Large intestine (tissue), 3 donors: ENCODE data around the gene ACTR1B. TPM values are rescaled to one million over a fixed set of nuclear protein-coding genes. Genes with fewer than 3 reads are reported as not detected.

ENCODE experiments used
- DNase-seq, 2 donors: peaks; one replicate each; pipeline versions ENCODE4 v3.0.0 to v3.0.0-alpha.2; 2013
- H3K27ac ChIP-seq: one replicate; pipeline ENCODE4 v1.5.1; 2013; ENCODE audit warnings: low read length
- H3K27me3 ChIP-seq: 2 replicates; pipeline ENCODE4 v1.6.1; 2013; ENCODE audit warnings: low read length; ENCODE audit not compliant: control insufficient read depth, insufficient read depth
- H3K36me3 ChIP-seq: 2 replicates; pipeline ENCODE4 v1.6.1; 2013; ENCODE audit warnings: low read length; ENCODE audit not compliant: control insufficient read depth, insufficient read depth
- H3K4me1 ChIP-seq: one replicate; pipeline ENCODE4 v1.6.1; 2013; ENCODE audit warnings: low read length; ENCODE audit not compliant: control insufficient read depth, insufficient read depth
- H3K4me3 ChIP-seq: one replicate; pipeline ENCODE4 v1.5.1; 2013; ENCODE audit warnings: low read length
- H3K9me3 ChIP-seq: one replicate; pipeline ENCODE4 v1.6.1; 2013; ENCODE audit warnings: mild to moderate bottlenecking, low read depth, low read length, moderate library complexity; ENCODE audit not compliant: control insufficient read depth
- WGBS: methylation state at CpG from one replicate; pipeline ENCODE4 v1.1.5; 2013; ENCODE audit warnings: low lambda C conversion rate; ENCODE audit not compliant: insufficient coverage; 5-methylcytosine and 5-hydroxymethylcytosine counted together
- polyA plus RNA-seq: library from polyadenylated mRNA; unstranded; fragments of 120-200 nt; gene quantifications from one replicate; pipeline ENCODE4 v1.2.1, GENCODE V29; 2013

Gene ACTR1B
- polyA plus RNA-seq, 1 donor, result 51.3 TPM

GRCh38 chr2:97659256-97660043, 4.4 kb downstream of the ACTR1B start:
- Histone ChIP-seq H3K36me3 (peaks cover 61% of the 10 kb centered on the region), H3K27me3 (no peaks in the 10 kb centered on the region)
- no CpG with 5 or more reads among the region's 29 CpGs for WGBS

GRCh38 chr2:97658691-97659157, 5.1 kb downstream of the ACTR1B start:
- DNase-seq, result no peak
- Histone ChIP-seq H3K4me1 (peaks cover 12% of the 10 kb centered on the region), H3K27me3 (no peaks in the 10 kb centered on the region), H3K9me3 (peaks cover 14% of the 10 kb centered on the region), H3K36me3 (peaks cover 66% of the 10 kb centered on the region), H3K27ac (no peak overlapping the region), H3K4me3 (no peak overlapping the region)
- WGBS, result no CpG with 5 or more reads among the region's 13 CpGs

More at GRCh38 chr2:97659256-97660043, 4.4 kb downstream of the ACTR1B start:
- no peak for DNase-seq
- Histone ChIP-seq H3K4me3 (no peak overlapping the region), H3K27ac (no peak overlapping the region), H3K4me1 (peaks cover 12% of the 10 kb centered on the region), H3K9me3 (peaks cover 8% of the 10 kb centered on the region)

- Histone ChIP-seq H3K9me3 (peaks cover 14% of the 10 kb centered on the region), H3K27me3 (no peaks in the 10 kb centered on the region), H3K4me3 (no peak overlapping the region), H3K4me1 (peaks cover 12% of the 10 kb centered on the region), H3K36me3 (peaks cover 66% of the 10 kb centered on the region), H3K27ac (no peak overlapping the region)
- WGBS, result no CpG with 5 or more reads among the region's 37 CpGs
- DNase-seq, result no peak
Measured at GRCh38 chr2:97657986-97658690, 5.7 kb downstream of the ACTR1B start.

GRCh38 chr2:97656905-97657587, 6.8 kb downstream of the ACTR1B start:
- Histone ChIP-seq H3K4me1 (peaks cover 3% of the 10 kb centered on the region), H3K4me3 (no peak overlapping the region), H3K9me3 (peaks cover 14% of the 10 kb centered on the region), H3K27ac (no peak overlapping the region), H3K36me3 (peaks cover 66% of the 10 kb centered on the region), H3K27me3 (no peaks in the 10 kb centered on the region)
- no peak for DNase-seq
- WGBS, result no CpG with 5 or more reads among the region's 15 CpGs

- Histone ChIP-seq H3K4me1 (no peaks in the 10 kb centered on the region), H3K36me3 (peaks cover 62% of the 10 kb centered on the region), H3K9me3 (peaks cover 14% of the 10 kb centered on the region), H3K27me3 (no peaks in the 10 kb centered on the region), H3K4me3 (no peak overlapping the region), H3K27ac (no peak overlapping the region)
- WGBS, result no CpG with 5 or more reads among the region's 7 CpGs
- no peak for DNase-seq
Measured at GRCh38 chr2:97656129-97656755, 7.6 kb downstream of the ACTR1B start.

- WGBS, result no CpG with 5 or more reads among the region's 2 CpGs
- H3K9me3 ChIP-seq, result peaks cover 14% of the 10 kb centered on the region
- no peaks in the 10 kb centered on the region for H3K4me1 ChIP-seq
- no peak overlapping the region for H3K27ac ChIP-seq
- H3K27me3 ChIP-seq, result no peaks in the 10 kb centered on the region
- no peak overlapping the region for H3K4me3 ChIP-seq
- H3K36me3 ChIP-seq, result peaks cover 57% of the 10 kb centered on the region
- DNase-seq, result no peak
Measured at GRCh38 chr2:97654791-97655190, 9.1 kb downstream of the ACTR1B start.

GRCh38 chr2:97654309-97654708, 9.5 kb downstream of the ACTR1B start:
- no peak for DNase-seq
- 100% methylated on average over 1 of the region's 5 CpGs for WGBS
- H3K4me3 ChIP-seq, result no peak overlapping the region
- H3K4me1 ChIP-seq, result no peaks in the 10 kb centered on the region
- H3K27ac ChIP-seq, result no peak overlapping the region
- peaks cover 14% of the 10 kb centered on the region for H3K9me3 ChIP-seq
- peaks cover 57% of the 10 kb centered on the region for H3K36me3 ChIP-seq
- no peaks in the 10 kb centered on the region for H3K27me3 ChIP-seq

- WGBS, result no CpG with 5 or more reads among the region's 1 CpG
- Histone ChIP-seq H3K27ac (no peak overlapping the region), H3K4me3 (no peak overlapping the region), H3K4me1 (no peaks in the 10 kb centered on the region), H3K9me3 (peaks cover 14% of the 10 kb centered on the region), H3K27me3 (no peaks in the 10 kb centered on the region), H3K36me3 (peaks cover 57% of the 10 kb centered on the region)
- DNase-seq, result no peak
Measured at GRCh38 chr2:97653874-97654273, 10.0 kb downstream of the ACTR1B start.

- WGBS, result 83% methylated on average over 1 of the region's 2 CpGs
- Histone ChIP-seq H3K4me3 (no peak overlapping the region), H3K9me3 (peaks cover 14% of the 10 kb centered on the region), H3K27ac (no peak overlapping the region), H3K36me3 (peaks cover 58% of the 10 kb centered on the region), H3K27me3 (no peaks in the 10 kb centered on the region), H3K4me1 (no peaks in the 10 kb centered on the region)
- no peak for DNase-seq
Measured at GRCh38 chr2:97653473-97653872, 10.4 kb downstream of the ACTR1B start.

GRCh38 chr2:97651114-97651513, 12.7 kb downstream of the ACTR1B start:
- DNase-seq, result no peak
- H3K27me3 ChIP-seq, result no peaks in the 10 kb centered on the region
- WGBS, result 100% methylated on average over 1 of the region's 4 CpGs
- no peak overlapping the region for H3K27ac ChIP-seq
- H3K4me1 ChIP-seq, result peaks cover 4% of the 10 kb centered on the region
- H3K9me3 ChIP-seq, result peaks cover 14% of the 10 kb centered on the region
- no peak overlapping the region for H3K4me3 ChIP-seq
- H3K36me3 ChIP-seq, result peaks cover 50% of the 10 kb centered on the region
